Heart left ventricle (tissue), 13 donors: ENCODE results near the gene CSMD2.

Experiments used
- CTCF ChIP-seq, 12 donors: fragments of 200-600 bp; sonication (generic) in 4 of 12; IDR thresholded peaks; one replicate each; pipeline versions ENCODE4 v1.5.0 to v1.8.0; 2018 to 2022; ENCODE audit warnings: antibody characterized with exemption in 12 of 12, mild to moderate bottlenecking in 5 of 12
- POLR2A ChIP-seq, 2 donors: fragments of 450-650 bp; IDR thresholded peaks; one replicate each; pipeline ENCODE4 v1.6.1; 2017; ENCODE audit warnings: antibody characterized with exemption in 2 of 2, mild to moderate bottlenecking in 2 of 2, moderate library complexity in 2 of 2
- donor health status: ischemic (EF 13 %, LVEDD 7.1; RV severe dilation, severe dysfunction).
- donor health status: DM: no; HTN: yes; CAD: no.
- donor health status: DM: no; HTN: no; CAD: no.
- donor health status: ischemic (EF 25% LVEDD 6.9; RV normal size, moderate dysfunction).
- donor health status: ischemic (EF 25% LVEDD 5.7; RV mildly dilated, moderate dysfunction).
- donor health status: ischemic (EF 35%, LVEDD 5.7; RV mildly dilated, moderate dysfunction).
- donor health status: nonischemic (EF 11% LVEDD 7.7; RV severe dilation, severe dysfunction).
- donor health status: DM: yes; HTN: yes; CAD: no.
- donor health status: PGD.
- donor health status: ischemic (EF 29% LVEDD 5.4; RV normal size, mild dysfunction).
- donor health status: nonischemic (EF 23%, LVEDD 6.1; RV moderate dilation, normal function).

DNA sequence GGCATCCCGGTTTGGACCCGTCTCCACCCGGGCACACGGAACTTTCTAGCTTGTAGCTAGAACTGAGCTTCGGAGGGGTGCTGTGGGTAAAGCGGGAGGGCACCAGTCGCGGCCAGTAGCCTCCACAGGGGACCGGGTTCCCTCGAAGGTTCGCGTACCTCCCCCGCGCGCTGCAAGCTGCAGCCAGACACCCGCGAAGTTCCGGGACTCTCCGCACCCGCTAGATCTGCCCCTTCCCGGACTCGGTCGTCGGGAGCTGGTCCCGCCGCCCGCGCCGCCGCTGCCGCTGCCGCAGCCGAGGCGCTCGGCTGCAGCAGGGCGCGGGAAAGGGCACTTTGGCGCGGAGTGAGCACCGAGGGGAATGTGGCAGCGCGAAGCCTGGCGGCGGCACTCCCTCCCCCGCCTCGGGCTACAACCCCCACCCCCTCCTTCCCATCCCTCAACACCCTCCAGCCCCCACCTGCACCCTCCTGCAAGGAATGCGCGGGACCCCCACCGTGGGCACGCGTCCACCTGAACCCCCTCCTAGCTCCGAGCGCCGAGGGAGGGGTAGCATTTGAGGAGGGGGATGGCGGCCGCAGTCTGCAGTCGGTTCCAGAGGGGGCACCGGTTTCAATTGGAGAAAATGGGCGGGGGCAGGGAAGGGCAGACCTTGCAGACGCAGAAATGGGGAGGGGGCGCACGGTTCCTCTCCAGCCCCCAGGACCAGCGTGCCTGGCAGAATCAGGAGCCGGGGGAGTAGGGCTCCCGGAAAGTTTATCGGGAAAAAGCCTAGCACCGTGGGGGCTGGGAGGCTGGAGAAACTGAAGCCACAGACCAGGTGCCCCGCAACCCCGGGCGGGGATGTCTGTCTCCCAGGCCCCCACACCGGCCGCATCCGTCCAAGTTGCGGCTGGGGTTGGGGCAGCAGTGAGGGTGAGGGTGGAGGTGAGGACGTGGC lies 968 bp downstream of the CSMD2 start:
- no peak for TF ChIP-seq CTCF (IDR thresholded peaks at IDR 0.05)
- TF ChIP-seq POLR2A (IDR thresholded peaks at IDR 0.05) = no peak
